T-helper 2 cell (primary cell): ENCODE data around the gene SLC5A11.
"Not testable (repeated sequence)": the region's sequence is repeated elsewhere in the genome, so short reads cannot be mapped to it uniquely, and the experiment has no call there.

ENCODE experiments used
- DNase-seq, 5 experiments: peaks; one replicate each; pipeline versions ENCODE4 v3.0.0 to v3.0.0-alpha.2; 2012 to 2022

The SLC5A11 gene

DNA sequence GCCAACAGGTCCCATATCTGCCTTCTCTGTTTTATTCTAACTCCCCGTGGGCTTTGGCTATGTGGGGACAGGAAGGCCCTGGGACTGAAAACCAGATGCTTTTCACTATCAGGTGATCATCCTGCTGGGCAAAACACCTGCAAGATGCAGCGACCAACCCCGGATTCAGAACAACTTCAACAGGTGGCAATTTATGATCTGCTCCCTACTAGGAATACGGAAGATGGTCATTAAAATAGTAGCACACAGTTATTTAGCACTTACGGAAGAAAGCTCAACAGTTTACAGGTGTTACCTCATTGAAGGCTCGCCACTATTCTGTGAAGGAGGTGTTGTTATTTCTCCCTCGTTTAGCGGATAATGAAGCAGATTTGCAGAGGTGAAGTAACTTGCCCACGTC lies 7.8 kb upstream of the SLC5A11 start:
- DNase-seq = no peak

DNA sequence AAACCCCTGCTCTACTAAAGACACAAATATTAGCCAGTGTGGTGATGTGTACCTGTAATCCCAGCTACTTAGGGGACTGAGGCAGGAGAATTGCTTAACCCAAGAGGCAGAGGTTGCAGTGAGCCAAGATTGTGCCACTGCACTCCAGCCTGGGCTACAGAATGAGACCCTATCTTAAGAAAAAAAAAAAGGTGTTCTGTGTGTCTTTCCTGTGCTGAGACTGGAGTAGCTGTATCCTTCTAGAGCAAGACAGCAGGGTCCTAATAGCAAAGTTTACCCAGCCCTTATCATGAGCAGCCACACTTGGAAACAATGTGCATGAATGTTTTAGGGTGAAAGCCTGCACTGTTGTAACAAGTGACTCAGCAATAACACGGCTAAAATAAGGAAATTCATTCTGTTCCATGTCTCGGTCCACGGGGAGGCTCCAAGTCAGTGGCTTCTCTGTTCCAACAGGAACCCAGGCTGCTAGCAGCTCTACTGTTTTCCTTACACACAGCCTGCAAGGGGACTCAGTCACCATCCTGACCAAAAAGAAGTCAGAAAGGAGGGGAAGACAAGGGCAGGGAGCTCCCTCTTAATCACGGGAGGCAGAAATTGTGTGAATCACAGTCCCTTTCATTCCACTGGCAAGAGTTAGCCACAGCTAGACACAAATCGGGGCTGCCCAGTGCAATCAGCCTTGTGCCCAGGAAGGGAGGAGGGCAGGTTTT lies 7.1 kb upstream of the SLC5A11 start:
- no peak for DNase-seq

DNA sequence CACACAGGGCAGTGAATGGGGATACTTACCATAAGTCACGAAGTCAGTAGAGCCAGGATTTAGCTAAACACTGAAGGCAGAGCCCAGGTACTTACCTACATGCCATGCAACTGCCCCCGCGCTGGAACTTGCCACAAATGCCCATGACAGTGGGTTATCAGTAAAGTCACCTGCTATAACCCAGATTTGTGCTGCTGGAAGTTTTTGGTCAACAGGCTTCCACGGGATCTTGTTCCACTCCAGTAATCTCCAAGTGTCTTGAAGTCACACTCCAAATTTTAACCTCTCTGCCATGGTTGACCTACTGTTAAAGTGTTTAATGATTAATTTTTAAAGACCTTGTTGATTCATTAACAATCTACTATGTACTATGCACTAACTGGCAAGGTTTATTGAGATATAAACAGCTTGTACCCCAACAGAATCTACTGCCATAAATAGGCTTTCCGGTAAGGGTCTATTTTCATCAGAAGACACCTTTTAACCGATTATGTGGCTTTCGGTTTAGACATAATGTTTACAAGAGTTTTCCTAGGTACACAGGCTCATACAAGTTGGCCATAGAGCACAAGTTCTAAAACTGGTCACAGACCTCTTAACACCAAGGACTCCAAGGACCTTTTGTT lies 6.3 kb upstream of the SLC5A11 start:
- no peak for DNase-seq

DNA sequence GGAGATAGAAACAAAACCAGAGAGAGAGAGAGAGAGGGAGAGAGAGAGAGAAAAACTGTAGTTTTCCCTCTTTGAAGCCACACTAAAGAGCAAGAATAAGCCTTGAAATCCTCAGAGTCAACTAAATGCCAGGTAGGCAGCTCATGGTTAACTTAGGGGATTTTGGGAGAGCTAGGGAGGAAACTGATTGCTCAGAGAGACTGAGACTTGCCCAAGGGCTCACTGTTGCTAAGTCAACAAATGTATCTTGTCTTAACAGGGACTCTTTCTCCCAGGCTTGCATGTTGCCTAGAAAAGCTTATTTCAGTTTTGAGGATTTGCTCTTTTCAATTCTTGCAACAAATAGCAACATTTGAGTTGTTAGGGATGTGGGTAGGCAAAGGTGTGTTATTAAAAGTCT lies 4.5 kb upstream of the SLC5A11 start:
- DNase-seq = no peak

DNA sequence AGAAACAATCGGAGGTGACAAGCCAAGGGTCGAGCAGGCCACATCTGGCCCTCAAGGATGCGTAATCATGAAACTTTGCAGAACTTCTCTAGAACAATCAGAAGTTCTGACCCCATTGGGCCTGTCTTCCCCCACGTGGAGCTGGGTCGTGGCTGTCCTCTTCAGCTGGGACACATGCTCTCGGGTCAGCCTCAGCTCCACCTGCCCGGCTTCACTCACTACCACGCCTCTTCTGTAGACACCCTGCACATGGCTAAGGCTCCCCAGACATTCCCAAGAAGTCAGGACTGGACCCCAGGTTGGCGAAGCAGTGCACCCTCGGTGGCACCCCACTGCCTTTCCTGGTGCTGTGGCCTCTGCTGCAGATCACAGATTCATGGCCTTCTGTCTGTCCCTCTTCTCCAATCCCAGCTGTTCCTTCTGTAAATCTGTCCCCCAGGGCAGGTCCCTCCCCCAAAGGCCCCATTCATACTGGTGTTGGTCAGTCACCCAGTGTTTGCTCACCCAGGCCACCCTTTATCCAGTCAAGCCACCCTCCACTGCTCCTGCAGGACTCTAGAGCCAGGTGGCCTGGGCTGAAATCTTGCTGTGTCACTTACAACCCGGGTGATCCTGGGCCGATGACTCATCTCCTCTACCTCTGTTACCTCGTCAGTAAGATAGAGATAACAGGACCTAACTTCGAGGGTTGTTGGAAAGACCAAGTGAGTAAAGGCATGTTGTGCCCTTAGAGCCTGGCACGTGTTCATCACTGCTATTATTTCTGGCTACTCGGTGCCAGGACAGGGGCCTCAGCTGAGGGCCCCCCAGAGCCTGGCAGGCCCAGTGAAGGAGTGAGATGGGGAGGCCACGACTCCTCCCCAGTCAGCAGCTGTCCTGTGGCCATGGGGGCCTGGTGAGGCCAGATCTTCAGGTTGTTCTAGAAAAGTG lies 1.4 kb upstream of the SLC5A11 start:
- peak in 1 of 5 experiments; percentile 63 for DNase-seq

DNA sequence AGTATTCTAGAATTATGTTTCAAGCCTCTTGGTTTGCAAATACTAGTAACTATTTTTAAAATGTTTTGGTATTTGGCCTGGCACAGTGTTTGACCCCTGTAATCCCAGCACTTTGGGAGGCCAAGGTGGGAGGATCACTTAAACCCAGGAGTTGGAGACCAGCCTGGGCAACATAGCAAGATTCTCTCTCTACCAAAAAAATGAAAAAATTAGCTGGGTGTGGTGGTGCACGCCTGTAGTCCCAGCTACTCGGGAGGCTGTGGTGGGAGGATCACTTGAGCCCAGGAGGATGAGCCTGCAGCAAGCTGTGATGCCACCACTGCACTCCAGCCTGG lies 765 bp upstream of the SLC5A11 start:
- not testable (repeated sequence) for DNase-seq

DNA sequence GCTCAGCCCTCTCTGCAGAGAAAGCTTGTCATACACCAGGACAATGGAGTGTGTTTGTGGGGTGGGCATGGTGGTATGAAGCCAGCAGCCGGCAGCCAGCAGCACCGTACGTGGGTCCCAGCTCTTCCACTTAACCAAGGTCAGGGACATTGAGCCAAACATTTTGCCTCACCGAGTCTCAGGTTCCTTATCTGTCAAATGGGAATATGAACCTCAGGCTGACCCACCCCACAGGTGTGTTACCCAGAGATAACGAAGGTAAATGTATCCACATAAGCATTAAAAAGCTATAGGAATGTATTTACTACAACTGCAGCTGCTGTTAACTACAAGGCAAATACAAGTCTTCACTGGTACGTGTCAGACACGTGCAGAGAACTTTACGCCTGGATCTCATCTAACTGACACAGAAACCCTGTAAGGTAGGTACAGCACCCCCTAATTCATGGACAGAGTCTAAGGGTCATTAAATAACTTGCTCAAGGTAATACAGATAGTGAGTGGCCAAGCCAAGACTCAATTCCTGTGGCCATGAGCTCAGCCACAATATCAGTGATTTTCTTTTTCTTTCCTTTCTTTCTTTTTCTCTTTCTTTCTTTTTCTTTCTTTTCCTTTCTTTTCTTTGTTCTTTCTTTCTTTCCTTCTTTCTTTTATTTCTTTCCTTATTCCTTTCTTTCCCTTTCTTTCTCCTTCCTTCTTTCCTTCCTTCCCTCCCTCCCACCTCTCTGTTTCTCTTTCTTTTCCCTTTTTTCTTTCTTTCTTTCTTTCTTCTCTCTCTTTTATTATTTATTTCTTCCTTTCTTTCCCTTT lies 990 bp downstream of the SLC5A11 start:
- no peak for DNase-seq

- no peak for DNase-seq
Measured at GRCh38 chr16:24847358-24847664, 1.5 kb downstream of the SLC5A11 start.

GRCh38 chr16:24848065-24848464 lies 2.3 kb downstream of the SLC5A11 start:
- DNase-seq = no peak

GRCh38 chr16:24849641-24850040 lies 3.9 kb downstream of the SLC5A11 start:
- DNase-seq = no peak

DNA sequence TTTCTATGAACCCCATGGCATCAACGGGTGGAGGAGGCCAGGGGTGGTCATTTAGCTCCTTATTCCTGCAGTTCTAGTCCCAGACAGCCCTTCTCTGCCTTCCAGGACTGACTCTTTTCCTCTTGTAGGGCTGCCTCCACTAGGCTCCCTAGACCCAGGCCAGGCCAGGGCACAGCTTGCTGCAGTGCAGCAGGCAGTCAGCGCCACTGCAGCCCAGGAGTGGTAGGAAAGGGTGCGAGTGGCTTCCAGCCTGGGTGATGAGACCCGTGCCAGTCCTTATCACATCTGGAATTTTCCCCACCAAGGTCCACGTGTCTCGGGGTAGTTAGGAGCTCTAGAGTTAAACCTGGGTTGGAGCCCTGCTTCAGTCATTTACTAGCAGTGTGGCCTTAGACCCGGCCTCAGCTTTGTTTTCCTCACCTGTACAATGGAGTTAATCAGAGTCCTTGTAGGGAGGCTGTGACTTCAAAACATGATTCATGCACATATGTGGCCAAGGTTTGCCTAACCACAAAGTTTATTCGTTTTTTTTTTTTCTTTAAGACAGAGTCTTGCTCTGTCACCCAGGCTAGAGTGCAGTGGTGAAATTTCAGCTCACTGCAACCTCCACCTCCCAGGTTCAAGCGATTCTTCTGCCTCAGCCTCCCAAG lies 4.7 kb downstream of the SLC5A11 start:
- DNase-seq = peak in 1 of 5 experiments; percentile 83

GRCh38 chr16:24851700-24852099 lies 5.9 kb downstream of the SLC5A11 start:
- DNase-seq = peak in 2 of 5 experiments; percentile 9 to 83

GRCh38 chr16:24852281-24852721 lies 6.5 kb downstream of the SLC5A11 start:
- DNase-seq = no peak

DNA sequence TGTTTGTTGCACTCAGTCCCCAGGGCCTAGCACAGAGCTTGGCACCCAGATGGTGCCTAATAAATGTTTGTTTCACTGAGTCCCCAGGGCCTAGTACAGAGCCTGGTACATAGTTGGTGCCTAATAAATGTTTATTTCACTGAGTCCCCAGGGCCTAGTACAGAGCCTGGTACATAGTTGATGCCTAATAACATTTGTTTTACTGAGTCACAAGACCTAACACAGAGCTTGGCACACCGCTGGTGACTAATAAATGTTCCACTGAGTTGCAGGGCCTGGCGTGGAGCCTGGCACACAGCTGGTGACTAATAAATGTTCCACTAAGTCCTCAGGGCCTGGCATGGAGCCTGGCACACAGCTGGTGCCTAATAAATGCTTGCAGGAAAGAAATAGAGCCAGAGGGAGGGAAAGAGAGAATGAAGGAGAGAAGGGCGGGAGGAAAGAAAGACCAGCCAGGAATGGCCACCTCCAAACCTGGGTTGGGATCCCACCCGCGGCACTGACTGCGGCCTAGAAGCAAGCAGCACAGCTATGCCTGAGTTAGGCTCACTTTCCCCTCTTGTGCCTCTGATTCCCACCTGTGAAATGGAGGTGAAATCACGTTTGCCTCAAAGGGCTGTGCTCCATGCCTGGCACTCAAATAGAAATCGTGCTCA lies 7.5 kb downstream of the SLC5A11 start:
- DNase-seq = no peak

DNA sequence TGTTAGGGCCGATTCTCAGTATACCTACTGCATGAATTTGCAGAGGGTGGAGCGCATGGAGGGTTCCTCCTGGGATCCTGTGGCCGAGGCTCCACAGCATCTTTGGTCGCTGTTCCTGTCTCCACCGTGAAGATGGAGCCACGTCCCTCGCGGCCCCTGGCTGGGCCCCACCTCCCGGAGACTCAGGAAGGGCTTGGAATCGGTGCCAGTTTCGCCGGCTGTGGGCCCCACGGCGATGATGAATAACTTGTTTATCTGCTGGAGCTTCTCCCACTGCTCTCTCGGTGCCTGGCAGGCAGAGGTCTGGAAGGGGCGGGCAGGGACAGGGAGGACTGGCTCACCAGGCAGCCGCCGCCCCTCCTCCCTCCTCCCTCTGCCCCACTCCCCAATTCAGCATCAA lies 8.1 kb downstream of the SLC5A11 start:
- DNase-seq = no peak

DNA sequence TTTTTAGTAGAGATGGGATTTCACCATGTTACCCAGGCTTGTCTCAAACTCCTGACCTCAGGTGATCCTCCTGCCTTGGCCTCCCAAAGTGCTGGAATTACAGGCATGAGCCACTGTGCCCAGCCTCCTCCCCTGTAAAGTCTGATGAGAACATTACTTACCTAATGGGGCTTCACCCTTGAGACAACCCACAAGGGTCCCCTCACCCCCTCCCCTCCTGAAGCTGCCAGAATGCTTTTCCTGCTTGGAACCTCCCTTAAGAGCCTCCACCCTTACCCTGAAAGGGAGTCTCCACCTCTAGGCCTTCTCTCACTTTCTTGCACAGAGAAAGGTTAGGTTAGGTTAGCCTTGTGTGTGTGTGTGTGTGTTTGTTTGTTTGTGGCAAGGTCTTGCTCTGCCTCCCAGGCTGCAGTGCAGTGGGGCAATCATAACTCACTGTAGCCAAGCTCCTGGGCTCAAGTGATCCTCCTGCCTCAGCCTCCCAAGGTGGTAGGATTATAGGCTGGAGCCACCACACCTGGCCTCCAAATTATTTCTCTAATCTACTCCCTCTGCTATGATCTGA lies 8.9 kb downstream of the SLC5A11 start:
- DNase-seq = no peak

DNA sequence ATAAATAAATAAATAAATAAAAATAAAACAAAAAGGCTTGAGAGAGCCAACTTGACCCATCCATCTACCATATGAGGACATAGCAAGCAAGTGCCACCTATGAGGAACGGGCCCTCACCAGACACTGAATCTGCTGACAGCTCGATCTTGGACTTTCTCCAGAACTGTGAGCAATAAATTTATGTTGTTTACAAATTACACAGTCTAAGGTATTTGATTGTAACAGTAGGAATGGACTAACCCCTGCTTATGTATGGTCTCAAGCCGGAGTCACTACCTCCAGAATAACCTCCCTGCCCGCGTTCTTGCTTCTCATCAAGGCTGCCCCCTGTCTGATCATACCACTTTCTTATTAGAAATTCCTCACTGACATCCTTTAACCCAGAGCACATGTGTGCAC lies 9.9 kb downstream of the SLC5A11 start:
- DNase-seq = no peak

- DNase-seq = not testable (repeated sequence)
Measured at GRCh38 chr16:24856871-24857270, 11.1 kb downstream of the SLC5A11 start.

DNA sequence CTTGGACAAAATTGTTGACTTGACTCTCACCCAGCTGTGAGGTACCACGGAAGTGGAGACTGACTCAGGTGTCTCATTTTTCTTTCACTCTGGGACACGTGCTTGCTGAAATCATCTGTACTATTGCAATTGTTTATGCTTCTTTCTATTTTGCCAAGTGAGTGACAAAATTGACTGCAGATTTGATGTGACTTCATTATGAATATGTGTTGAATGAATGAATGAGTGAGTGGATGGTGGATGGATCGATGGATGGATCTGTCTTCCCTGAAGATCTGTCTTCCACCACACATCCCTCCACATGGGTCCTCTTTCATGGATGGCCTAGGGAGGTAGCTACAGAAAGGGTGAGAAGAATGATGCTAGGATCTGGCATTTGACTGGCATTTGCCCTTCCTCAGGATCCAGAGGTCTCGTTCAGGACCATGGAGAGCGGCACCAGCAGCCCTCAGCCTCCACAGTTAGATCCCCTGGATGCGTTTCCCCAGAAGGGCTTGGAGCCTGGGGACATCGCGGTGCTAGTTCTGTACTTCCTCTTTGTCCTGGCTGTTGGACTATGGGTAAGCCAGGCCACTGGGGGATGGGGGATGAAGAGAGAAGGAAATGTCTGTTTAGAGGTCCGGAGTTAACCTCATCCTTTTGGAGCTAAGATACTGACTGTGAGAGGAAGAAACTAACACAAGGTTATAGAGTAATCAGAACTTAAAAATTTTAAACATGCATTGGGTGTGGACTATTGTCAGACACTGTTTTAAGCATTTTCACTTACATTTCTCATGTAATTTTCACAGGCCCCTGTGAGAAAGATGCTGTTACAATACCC lies 12.7 kb downstream of the SLC5A11 start:
- peak in 3 of 5 experiments; percentile 15 to 53 (median 27) for DNase-seq

GRCh38 chr16:24861461-24861860 lies 15.7 kb downstream of the SLC5A11 start:
- no peak for DNase-seq
